ENCODE results near the gene PPA1.
"Not testable (repeated sequence)": the region's sequence is repeated elsewhere in the genome, so short reads cannot be mapped to it uniquely, and the experiment has no call there.

DNA sequence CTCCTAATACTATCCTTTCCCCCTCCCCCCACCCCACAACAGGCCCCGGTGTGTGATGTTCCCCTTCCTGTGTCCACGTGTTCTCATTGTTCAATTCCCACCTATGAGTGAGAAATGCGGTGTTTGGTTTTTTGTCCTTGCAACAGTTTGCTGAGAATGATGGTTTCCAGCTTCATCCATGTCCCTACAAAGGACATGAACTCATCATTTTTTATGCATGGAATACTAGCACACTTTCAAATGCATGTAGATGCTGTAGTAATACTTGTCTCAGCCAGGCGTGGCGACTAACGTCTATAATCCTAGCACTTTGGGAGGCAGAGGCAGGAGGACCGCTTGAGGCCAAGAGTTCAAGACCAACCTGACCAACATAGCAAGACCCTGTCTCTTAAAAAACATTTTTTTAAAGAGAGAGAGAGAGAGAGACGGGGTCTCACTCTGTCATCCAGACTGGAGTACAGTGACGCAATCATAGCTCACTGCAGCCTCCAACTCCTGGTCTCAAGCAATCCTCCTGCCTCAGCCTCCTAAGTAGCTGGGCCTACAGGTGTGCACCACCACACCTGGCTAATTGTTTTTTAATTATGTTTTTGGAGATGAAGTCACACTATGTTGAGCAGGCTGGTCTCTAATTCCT is 10.3 kb downstream of the PPA1 start:
- TF ChIP-seq, protein P1, sequence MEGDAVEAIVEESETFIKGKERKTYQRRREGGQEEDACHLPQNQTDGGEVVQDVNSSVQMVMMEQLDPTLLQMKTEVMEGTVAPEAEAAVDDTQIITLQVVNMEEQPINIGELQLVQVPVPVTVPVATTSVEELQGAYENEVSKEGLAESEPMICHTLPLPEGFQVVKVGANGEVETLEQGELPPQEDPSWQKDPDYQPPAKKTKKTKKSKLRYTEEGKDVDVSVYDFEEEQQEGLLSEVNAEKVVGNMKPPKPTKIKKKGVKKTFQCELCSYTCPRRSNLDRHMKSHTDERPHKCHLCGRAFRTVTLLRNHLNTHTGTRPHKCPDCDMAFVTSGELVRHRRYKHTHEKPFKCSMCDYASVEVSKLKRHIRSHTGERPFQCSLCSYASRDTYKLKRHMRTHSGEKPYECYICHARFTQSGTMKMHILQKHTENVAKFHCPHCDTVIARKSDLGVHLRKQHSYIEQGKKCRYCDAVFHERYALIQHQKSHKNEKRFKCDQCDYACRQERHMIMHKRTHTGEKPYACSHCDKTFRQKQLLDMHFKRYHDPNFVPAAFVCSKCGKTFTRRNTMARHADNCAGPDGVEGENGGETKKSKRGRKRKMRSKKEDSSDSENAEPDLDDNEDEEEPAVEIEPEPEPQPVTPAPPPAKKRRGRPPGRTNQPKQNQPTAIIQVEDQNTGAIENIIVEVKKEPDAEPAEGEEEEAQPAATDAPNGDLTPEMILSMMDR (IDR thresholded peaks at IDR 0.05), result not testable (repeated sequence)
- not testable (repeated sequence) for TF ChIP-seq POLR2A (IDR thresholded peaks at IDR 0.05)

All from thyroid gland (tissue), 4 donors.